K562 (cell line): ENCODE results near the gene ORM1. TPM values are rescaled to one million over a fixed set of nuclear protein-coding genes. Genes with fewer than 3 reads are reported as not detected.
A peak's percentile ranks its signal among the peaks of the same experiment; 100 is the strongest.

Experiments used
- ATAC-seq: fragments of 200-7000 bp; cut with Tn5 transposase; 3 replicates; pipeline ENCODE4 v1.9.1; 2020; ENCODE audit warnings: moderate library complexity
- BruUV-seq: library from RNA; stranded (reverse); fragments of 400-500 nt; replicated peaks from 2 replicates; lab custom pipeline; 2021; lab: Mats Ljungman, UMichigan
- CTCF ChIA-PET: fragments of 300-600 bp; formaldehyde crosslinking; extraction: SDS; loops from one replicate; lab custom pipeline; 2021; ENCODE audit warnings: low intra/inter-chr PET ratio; lab: Yijun Ruan, JAX
- POLR2A ChIA-PET: fragments of 300-600, 350-650 bp; sonication (Branson Sonifier 250); formaldehyde crosslinking; extraction: SDS; loops from one replicate; lab custom pipeline; 2021; ENCODE audit warnings: antibody characterized with exemption, inconsistent platforms; lab: Yijun Ruan, JAX
- DNase-seq, 4 experiments: peaks; one replicate each; pipeline versions ENCODE4 v3.0.0 to v3.0.0-alpha.2; 2011 to 2018; ENCODE audit warnings: low spot score in 3 of 4, mixed read lengths in 3 of 4; ENCODE audit errors: extremely low read depth in 1 of 4
- FAIRE-seq: peaks from 2 replicates; lab custom pipeline; 2011; peaks lifted over from hg19 to GRCh38; lab: Jason Lieb, UNC
- H2AFZ ChIP-seq: 2 replicates; pipeline ENCODE4 v1.6.0; 2011; ENCODE audit warnings: low read depth, low read length, control low read depth, inconsistent platforms
- H3K27ac ChIP-seq: fragments of 200-600 bp; 3 replicates; pipeline ENCODE4 v1.8.0; 2011; ENCODE audit warnings: low read depth, mild to moderate bottlenecking, control low read depth, inconsistent platforms, low read length, moderate library complexity, mixed read lengths; ENCODE audit errors: extremely low read depth
- H3K27me3 ChIP-seq, 2 experiments: fragments of 300-600 bp in 1 of 2; 2 replicates in 1 of 2; 3 replicates in 1 of 2; pipeline versions ENCODE4 v1.6.0 to v1.8.0; 2011; ENCODE audit warnings: inconsistent platforms in 2 of 2, low read length in 2 of 2, mild to moderate bottlenecking in 1 of 2, mixed read lengths in 1 of 2, moderate library complexity in 1 of 2; ENCODE audit not compliant: control insufficient read depth in 2 of 2, insufficient read depth in 2 of 2
- H3K36me3 ChIP-seq: fragments of 300-600 bp; 3 replicates; pipeline ENCODE4 v1.8.0; 2011; ENCODE audit warnings: mild to moderate bottlenecking, low read length, inconsistent platforms; ENCODE audit not compliant: control insufficient read depth, insufficient read depth
- H3K4me1 ChIP-seq, 2 experiments: fragments of 200-600 bp in 1 of 2; replicated peaks in 1 of 2; 2 replicates in 1 of 2; 3 replicates in 1 of 2; pipeline versions ENCODE4 v1.5.1 to v1.8.0; 2011; ENCODE audit warnings: inconsistent platforms in 2 of 2, low read length in 2 of 2, mild to moderate bottlenecking in 1 of 2, mixed read lengths in 1 of 2, moderate library complexity in 1 of 2; ENCODE audit not compliant: control insufficient read depth in 2 of 2, insufficient read depth in 2 of 2
- H3K4me2 ChIP-seq: 2 replicates; pipeline ENCODE4 v1.6.1; 2011; ENCODE audit warnings: low read length, control low read depth, inconsistent platforms, mixed read lengths; ENCODE audit not compliant: insufficient read depth
- H3K4me3 ChIP-seq: fragments of 200-600 bp; sonication (generic), shearing (Covaris generic); 2 replicates; pipeline ENCODE4 v1.5.1; 2016; ENCODE audit warnings: control low read depth, inconsistent platforms
- H3K79me2 ChIP-seq: fragments of 200-600 bp; 3 replicates; pipeline ENCODE4 v1.8.0; 2011; ENCODE audit warnings: low read length, inconsistent platforms; ENCODE audit not compliant: control insufficient read depth, insufficient read depth
- H3K9ac ChIP-seq, 2 experiments: 2 replicates each; pipeline versions ENCODE4 v1.6.0 to v1.6.1; 2011; ENCODE audit warnings: low read depth in 2 of 2, low read length in 2 of 2, control low read depth in 1 of 2, inconsistent platforms in 1 of 2, mild to moderate bottlenecking in 1 of 2, mixed read lengths in 1 of 2; ENCODE audit not compliant: insufficient read depth in 1 of 2
- H3K9me1 ChIP-seq: one replicate; pipeline ENCODE4 v1.6.0; 2011; ENCODE audit warnings: inconsistent platforms, mild to moderate bottlenecking, low read length, moderate library complexity; ENCODE audit not compliant: control insufficient read depth, insufficient read depth
- H3K9me3 ChIP-seq: replicated peaks from 2 replicates; pipeline ENCODE4 v1.5.1; 2011; ENCODE audit warnings: low read depth, low read length, inconsistent platforms; ENCODE audit not compliant: control insufficient read depth, insufficient read depth
- H4K20me1 ChIP-seq: replicated peaks from 2 replicates; pipeline ENCODE4 v1.6.1; 2011; ENCODE audit warnings: low read length, inconsistent platforms, mixed read lengths; ENCODE audit not compliant: control insufficient read depth, insufficient read depth
- ATF1 ChIP-seq, 2 experiments: fragments of 450-650 bp in 1 of 2; IDR thresholded peaks; 2 replicates each; pipeline ENCODE4 v1.6.1; 2016; ENCODE audit warnings: missing compliant biosample characterization in 1 of 2, missing genetic modification characterization in 1 of 2
- ATF3 ChIP-seq, 2 experiments: fragments of 450-650 bp in 1 of 2; sonication (generic) in 1 of 2; formaldehyde crosslinking in 1 of 2; IDR thresholded peaks in 1 of 2; conservative IDR thresholded peaks in 1 of 2; 2 replicates each; pipeline versions ENCODE4 v1.6.1 to v1.8.1; 2016 to 2023; ENCODE audit warnings: mild to moderate bottlenecking in 2 of 2, moderate library complexity in 2 of 2, inconsistent platforms in 1 of 2, missing genetic modification reagents in 1 of 2
- ATF7 ChIP-seq: fragments of 450-650 bp; IDR thresholded peaks from 2 replicates; pipeline ENCODE4 v1.7.1; 2014; ENCODE audit warnings: mild to moderate bottlenecking, moderate library complexity
- CHAMP1 ChIP-seq: fragments of 450-650 bp; IDR thresholded peaks from 2 replicates; pipeline ENCODE4 v1.6.1; 2016; ENCODE audit warnings: mild to moderate bottlenecking
- CREM ChIP-seq: IDR thresholded peaks from 2 replicates; pipeline ENCODE4 v1.6.1; 2014; ENCODE audit warnings: antibody characterized with exemption, low read depth
- IRF2 ChIP-seq: sonication (generic); formaldehyde crosslinking; IDR thresholded peaks from 2 replicates; pipeline ENCODE4 v1.8.1; 2022; ENCODE audit warnings: mild to moderate bottlenecking, missing genetic modification reagents
- KAT2B ChIP-seq: IDR thresholded peaks from one replicate; pipeline ENCODE4 v1.6.1; 2012; ENCODE audit warnings: low read depth, mild to moderate bottlenecking, control low read depth, inconsistent platforms, low read length, moderate library complexity
- NUFIP1 ChIP-seq: fragments of 450-650 bp; IDR thresholded peaks from 2 replicates; pipeline ENCODE4 v1.6.1; 2018; ENCODE audit not compliant: partially characterized antibody
- SOX6 ChIP-seq: fragments of 450-650 bp; IDR thresholded peaks from 2 replicates; pipeline ENCODE4 v1.6.1; 2014; ENCODE audit warnings: mild to moderate bottlenecking
- SP1 ChIP-seq: sonication (generic); formaldehyde crosslinking; IDR thresholded peaks from 2 replicates; pipeline ENCODE4 v1.8.1; 2022; ENCODE audit warnings: mild to moderate bottlenecking, missing genetic modification reagents
- ZC3H11A ChIP-seq: IDR thresholded peaks from 2 replicates; pipeline ENCODE4 v1.6.1; 2012; ENCODE audit warnings: low read depth, low read length, improper control_type of control experiment
- ZNF12 ChIP-seq: sonication (generic); formaldehyde crosslinking; IDR thresholded peaks from 2 replicates; pipeline ENCODE4 v1.4.0; 2020; ENCODE audit warnings: mild to moderate bottlenecking, missing genetic modification reagents
- ZNF133 ChIP-seq: fragments of 250-450 bp; sonication (Bioruptor Pico); IDR thresholded peaks from 2 replicates; pipeline ENCODE4 v1.4.0; 2020; ENCODE audit warnings: mild to moderate bottlenecking
- ZNF239 ChIP-seq: fragments of 250-450 bp; sonication (Bioruptor Pico); IDR thresholded peaks from 2 replicates; pipeline ENCODE4 v1.4.0; 2020; ENCODE audit warnings: mild to moderate bottlenecking
- ZNF586 ChIP-seq: fragments of 450-650 bp; formaldehyde crosslinking; conservative IDR thresholded peaks from 2 replicates; pipeline ENCODE4 v1.4.0; 2020; ENCODE audit warnings: mild to moderate bottlenecking, moderate library complexity
- WGBS: fragments of 100-300 bp; shearing (Covaris generic); methylation state at CpG from one replicate; pipeline ENCODE4 v1.1.6; 2016; ENCODE audit warnings: low coverage, mixed read lengths; ENCODE audit not compliant: insufficient coverage; ENCODE audit errors: missing lambda C conversion rate; 5-methylcytosine and 5-hydroxymethylcytosine counted together
- in situ Hi-C: fragments of 300-500 bp; cut with MboI; formaldehyde crosslinking; loops from 4 replicates; pipeline ENCODE4 v1.15.0; 2018; ENCODE audit warnings: inconsistent platforms, mixed read lengths
- intact Hi-C: fragments of 100-400 bp; cut with micrococcal nuclease; formaldehyde crosslinking; loops from 2 replicates; pipeline ENCODE4 v1.14.2; 2022
- polyA plus RNA-seq, 8 experiments: library from polyadenylated mRNA; depleted of rRNA in 4 of 8; stranded (reverse) in 5 of 8; unstranded in 3 of 8; fragments of >200 nt; fragmentation: Nextera tagmentation in 2 of 8; fragmentation: Illumina TruSeq in 1 of 8; extraction: Ambion mirVana in 2 of 8; extraction: Trizol in 1 of 8; gene quantifications; 2 replicates each; pipeline versions ENCODE4 v1.2.1 to v1.2.3, GENCODE V29; 2011 to 2014; ENCODE audit warnings: inconsistent platforms in 1 of 8, missing spikeins in 1 of 8
- total RNA-seq, 7 experiments: library from RNA; depleted of rRNA in 6 of 7; stranded (reverse); fragments of >200 nt in 6 of 7; fragmentation: Illumina TruSeq in 2 of 7; extraction: Trizol in 2 of 7; gene quantifications; 2 replicates each; pipeline versions ENCODE4 v1.2.1 to v1.2.3, GENCODE V29; 2011 to 2021; ENCODE audit warnings: low replicate concordance in 1 of 7

The ORM1 gene
- total and polyA plus RNA-seq, 9 of the 15 experiments (the other 6 are each of a cell fraction or from before 2014, with no cell fraction given), result 2.9 TPM; not detected in 8

GRCh38 chr9:114282507-114282906, 40.4 kb upstream of the ORM1 start (continued):
- TF ChIP-seq ZNF12 (CRISPR knock-in tag) (no peak), ZNF239 (no peak), NUFIP1 (no peak)
- TF ChIP-seq, all 486 proteins: peak for 0

GRCh38 chr9:114282926-114283325, 40.0 kb upstream of the ORM1 start:
- FAIRE-seq, result no peak
- H3K9ac ChIP-seq, result no peak overlapping the region
- no peaks in the 10 kb centered on the region for H3K79me2 ChIP-seq
- H3K9me1 ChIP-seq, result no peaks in the 10 kb centered on the region
- H3K27ac ChIP-seq, result no peak overlapping the region
- no peak overlapping the region for H3K4me3 ChIP-seq
- intact Hi-C loops (no loop called here), in situ Hi-C loops (loop anchor here (10.0 kb wide), 3 partner anchors 128 to 598 kb away; partner anchors contain the start of gene COL27A1)
- POLR2A ChIA-PET, result interaction anchor here (0.8 kb wide), 1 partner anchor 66 kb away, joined by 3 read pairs; no protein-coding TSS in a partner anchor
- H3K4me2 ChIP-seq, result no peak overlapping the region
- peak; percentile 66 for ATAC-seq
- no TSS peak for BruUV-seq
- H3K36me3 ChIP-seq, result no peaks in the 10 kb centered on the region
- H3K27me3 ChIP-seq, result peaks cover 15 to 64% of the 10 kb centered on the region in 2 experiments
- 3% methylated on average over 5 of the region's 5 CpGs for WGBS
- peaks cover 0 to 4% of the 10 kb centered on the region in 2 experiments; a peak in 2 of 5 replicates for H3K4me1 ChIP-seq
- DNase-seq, result no peak
- TF ChIP-seq ZNF133 (CRISPR knock-in tag) (no peak), CHAMP1 (no peak), KAT2B (no peak), ZC3H11A (no peak), CREM (peak; percentile 45; the same call in 1 of the 2 replicates), ATF7 (peak; percentile 72; the same call in 1 of the 2 replicates), ATF1 (CRISPR knock-in tag; IDR thresholded peaks at IDR 0.05) (no peak), ATF1 (tag; IDR thresholded peaks at IDR 0.05) (peak; percentile 45), SP1 (CRISPR knock-in tag) (no peak), IRF2 (no peak), SOX6 (no peak), ZNF586 (CRISPR knock-in tag) (no peak), ATF3 (IDR thresholded peaks at IDR 0.05) (peak; percentile 69), ATF3 (CRISPR knock-in tag; conservative IDR thresholded peaks at IDR 0.05) (no peak)
- H4K20me1 ChIP-seq, result peaks cover 14% of the 10 kb centered on the region; the same call in 1 of the 2 replicates
- CTCF ChIA-PET, result no interaction called here
- H2AFZ ChIP-seq, result no peak overlapping the region
- H3K9me3 ChIP-seq, result no peaks in the 10 kb centered on the region
